RWPE1 (cell line): ENCODE data around the gene INTS1.

Experiments used
- CTCF ChIA-PET: fragments of 350-600 bp; sonication (Branson Sonifier 250); formaldehyde crosslinking; extraction: SDS; loops from one replicate; lab custom pipeline; 2021; lab: Yijun Ruan, JAX
- POLR2A ChIA-PET: fragments of 400-600 bp; formaldehyde crosslinking; extraction: SDS; loops from one replicate; lab custom pipeline; 2020; ENCODE audit warnings: antibody characterized with exemption; ENCODE audit not compliant: low non-redundant PET; lab: Yijun Ruan, JAX
- DNase-seq: peaks from one replicate; pipeline ENCODE4 v3.0.0; 2012; ENCODE audit warnings: low spot score
- H3K27ac ChIP-seq: fragments of 450-650 bp; 2 replicates; pipeline ENCODE4 v1.5.1; 2017
- TF ChIP-seq, protein P1 (sequence below): fragments of 450-650 bp; conservative IDR thresholded peaks from 2 replicates; pipeline ENCODE4 v1.5.1; 2017; ENCODE audit warnings: low read depth, mild to moderate bottlenecking

INTS1 gene

GRCh38 chr7:1542841-1543747, 38.9 kb upstream of the INTS1 start:
- POLR2A ChIA-PET, result no interaction called here
- DNase-seq, result no peak
- TF ChIP-seq, protein P1, sequence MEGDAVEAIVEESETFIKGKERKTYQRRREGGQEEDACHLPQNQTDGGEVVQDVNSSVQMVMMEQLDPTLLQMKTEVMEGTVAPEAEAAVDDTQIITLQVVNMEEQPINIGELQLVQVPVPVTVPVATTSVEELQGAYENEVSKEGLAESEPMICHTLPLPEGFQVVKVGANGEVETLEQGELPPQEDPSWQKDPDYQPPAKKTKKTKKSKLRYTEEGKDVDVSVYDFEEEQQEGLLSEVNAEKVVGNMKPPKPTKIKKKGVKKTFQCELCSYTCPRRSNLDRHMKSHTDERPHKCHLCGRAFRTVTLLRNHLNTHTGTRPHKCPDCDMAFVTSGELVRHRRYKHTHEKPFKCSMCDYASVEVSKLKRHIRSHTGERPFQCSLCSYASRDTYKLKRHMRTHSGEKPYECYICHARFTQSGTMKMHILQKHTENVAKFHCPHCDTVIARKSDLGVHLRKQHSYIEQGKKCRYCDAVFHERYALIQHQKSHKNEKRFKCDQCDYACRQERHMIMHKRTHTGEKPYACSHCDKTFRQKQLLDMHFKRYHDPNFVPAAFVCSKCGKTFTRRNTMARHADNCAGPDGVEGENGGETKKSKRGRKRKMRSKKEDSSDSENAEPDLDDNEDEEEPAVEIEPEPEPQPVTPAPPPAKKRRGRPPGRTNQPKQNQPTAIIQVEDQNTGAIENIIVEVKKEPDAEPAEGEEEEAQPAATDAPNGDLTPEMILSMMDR, result no peak
- CTCF ChIA-PET, result interaction anchor here (0.6 to 1.4 kb wide), 5 partner anchors 10 to 27 kb away, joined by 3 to 4 read pairs (median 3); partner anchors contain the start of gene TMEM184A
- peak overlapping the region; percentile 99 for H3K27ac ChIP-seq

GRCh38 chr7:1542329-1542728, 38.1 kb upstream of the INTS1 start:
- CTCF ChIA-PET, result interaction anchor here (1.4 kb wide), 1 partner anchor 14 kb away, joined by 4 read pairs; the partner anchor contains the start of gene TMEM184A
- DNase-seq, result no peak
- POLR2A ChIA-PET, result no interaction called here
- H3K27ac ChIP-seq, result peak overlapping the region; percentile 99
- TF ChIP-seq, protein P1, result no peak

DNA sequence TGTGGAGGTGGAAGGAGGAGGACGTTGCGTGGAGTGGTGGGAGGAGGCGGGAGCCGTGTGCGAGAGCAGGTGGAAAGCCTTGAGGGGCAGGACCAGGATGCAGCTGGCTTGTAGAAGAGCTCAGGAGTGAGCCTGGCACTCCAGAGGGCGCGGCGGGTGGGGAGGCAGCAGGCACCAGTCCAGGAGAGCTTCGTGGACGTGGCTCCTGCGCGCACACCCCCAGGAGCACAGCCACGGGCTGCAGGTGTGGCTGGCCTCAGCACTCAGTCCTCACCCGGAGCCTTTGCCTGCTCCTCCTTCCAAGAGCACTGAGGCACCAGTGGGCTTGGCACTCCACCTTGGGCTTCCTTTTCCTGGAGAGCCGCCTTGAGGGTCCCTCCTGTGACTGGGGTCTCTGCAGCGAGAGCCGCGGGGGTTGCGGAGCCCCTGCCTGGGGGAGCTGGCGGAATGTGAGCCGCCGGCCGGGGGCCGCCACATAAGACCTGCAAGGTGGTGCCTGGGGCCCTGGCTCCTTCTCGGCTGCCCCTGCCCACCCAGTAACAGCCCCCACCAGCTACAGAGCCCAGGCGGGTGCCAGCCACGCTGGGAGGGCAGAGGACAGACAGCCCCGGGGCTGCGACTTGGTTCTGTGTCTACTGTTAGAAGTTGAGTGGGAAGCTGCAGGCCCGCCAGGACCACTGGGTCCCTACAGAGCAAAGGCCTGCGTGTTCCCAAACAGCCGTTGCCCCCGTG, 37.4 kb upstream of the INTS1 start:
- H3K27ac ChIP-seq, result peak overlapping the region; percentile 99
- TF ChIP-seq, protein P1, result no peak
- CTCF ChIA-PET, result no interaction called here
- POLR2A ChIA-PET, result interaction anchor here (0.6 kb wide), 1 partner anchor 27 kb away, joined by 3 read pairs; no protein-coding TSS in a partner anchor
- no peak for DNase-seq

GRCh38 chr7:1540776-1541271, 36.6 kb upstream of the INTS1 start:
- H3K27ac ChIP-seq, result peak overlapping the region; percentile 99
- TF ChIP-seq, protein P1, result no peak
- CTCF ChIA-PET, result interaction anchor here (0.8 kb wide), 1 partner anchor 15 kb away, joined by 4 read pairs; the partner anchor contains the start of gene TMEM184A
- POLR2A ChIA-PET, result no interaction called here
- DNase-seq, result no peak

DNA sequence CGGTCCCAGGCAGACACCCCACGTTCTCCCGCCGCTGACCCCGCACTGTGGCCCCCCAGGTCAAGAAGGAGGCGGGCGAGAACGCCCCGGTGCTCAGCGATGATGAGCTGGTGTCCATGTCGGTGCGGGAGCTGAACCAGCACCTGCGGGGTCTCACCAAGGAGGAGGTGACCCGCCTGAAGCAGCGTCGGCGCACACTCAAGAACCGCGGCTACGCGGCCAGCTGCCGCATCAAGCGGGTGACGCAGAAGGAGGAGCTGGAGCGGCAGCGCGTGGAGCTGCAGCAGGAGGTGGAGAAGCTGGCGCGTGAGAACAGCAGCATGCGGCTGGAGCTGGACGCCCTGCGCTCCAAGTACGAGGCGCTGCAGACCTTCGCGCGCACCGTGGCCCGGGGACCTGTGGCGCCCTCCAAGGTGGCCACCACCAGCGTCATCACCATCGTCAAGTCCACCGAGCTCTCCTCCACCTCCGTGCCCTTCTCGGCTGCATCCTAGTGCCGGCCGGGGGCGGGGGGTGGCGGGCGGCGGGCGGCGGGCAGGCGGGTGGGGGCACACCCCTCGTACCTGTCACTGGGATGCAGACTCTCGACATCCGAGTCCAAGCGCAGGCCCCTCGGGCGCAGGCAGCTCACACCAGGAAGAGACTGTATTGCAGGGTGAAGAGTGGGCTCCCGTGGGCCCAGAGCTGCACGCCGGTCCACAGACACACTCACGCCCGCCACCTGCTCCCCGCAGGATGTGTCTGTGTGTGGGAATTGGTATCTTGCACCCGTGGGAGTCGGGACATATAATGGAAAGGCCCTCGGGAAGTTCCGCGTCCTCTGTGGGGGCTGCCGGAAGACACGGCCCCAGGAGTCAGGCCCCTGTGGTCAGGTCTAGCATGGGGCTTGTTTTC, 35.9 kb upstream of the INTS1 start:
- DNase-seq, result no peak
- TF ChIP-seq, protein P1, result no peak
- H3K27ac ChIP-seq, result peak overlapping the region; percentile 99
- CTCF ChIA-PET, result interaction anchor here (0.6 to 0.8 kb wide), 2 partner anchors 15 to 16 kb away, joined by 3 to 4 read pairs; partner anchors contain the start of gene TMEM184A
- POLR2A ChIA-PET, result interaction anchor here (1.2 kb wide), 1 partner anchor 16 kb away, joined by 5 read pairs; the partner anchor contains the start of gene TMEM184A
